K562 (cell line): ENCODE measurements around the gene DBNDD2. TPM values are rescaled to one million over a fixed set of nuclear protein-coding genes. Genes with fewer than 3 reads are reported as not detected.

Source experiments
- BACH1 ChIP-seq: fragments of 200-800 bp; sonication (Bioruptor generic); IDR thresholded peaks from 2 replicates; pipeline ENCODE4 v1.6.1; 2016; ENCODE audit warnings: missing genetic modification characterization, missing compliant biosample characterization
- CBX3 ChIP-seq, 2 experiments: IDR thresholded peaks; 1 replicate in 1 of 2; 2 replicates in 1 of 2; pipeline ENCODE4 v1.6.1; 2012; ENCODE audit warnings: inconsistent platforms in 2 of 2, low read length in 2 of 2, borderline replicate concordance in 1 of 2, control low read depth in 1 of 2
- ETV1 ChIP-seq: fragments of 450-650 bp; conservative IDR thresholded peaks from 2 replicates; pipeline ENCODE4 v1.6.1; 2016; ENCODE audit warnings: missing genetic modification characterization, control low read depth, low read depth, missing compliant biosample characterization
- FOXK2 ChIP-seq, 2 experiments: fragments of 450-650 bp; IDR thresholded peaks in 1 of 2; conservative IDR thresholded peaks in 1 of 2; 2 replicates each; pipeline ENCODE4 v1.6.1; 2016; ENCODE audit warnings: low read depth in 2 of 2, mild to moderate bottlenecking in 1 of 2
- HCFC1 ChIP-seq: IDR thresholded peaks from 2 replicates; pipeline ENCODE4 v1.6.1; 2012; ENCODE audit warnings: low read depth, low read length, improper control_type of control experiment
- KAT8 ChIP-seq: fragments of 450-650 bp; IDR thresholded peaks from 2 replicates; pipeline ENCODE4 v1.6.1; 2016; ENCODE audit warnings: low read depth, mild to moderate bottlenecking
- KDM5B ChIP-seq: fragments of 200-600 bp; sonication (generic); IDR thresholded peaks from 2 replicates; pipeline ENCODE4 v1.6.1; 2012; ENCODE audit warnings: low read depth, mild to moderate bottlenecking, moderate library complexity, low read length, control low read depth, inconsistent platforms; ENCODE audit not compliant: insufficient replicate concordance
- MXD1 ChIP-seq: fragments of 250-450 bp; sonication (Bioruptor Pico); IDR thresholded peaks from 2 replicates; pipeline ENCODE4 v1.8.0; 2021; ENCODE audit warnings: borderline replicate concordance, mild to moderate bottlenecking, moderate library complexity; ENCODE audit not compliant: poor library complexity, severe bottlenecking
- PHB ChIP-seq: fragments of 250-450 bp; sonication (Bioruptor Pico); IDR thresholded peaks from 2 replicates; pipeline ENCODE4 v1.5.0; 2021
- POLR2B ChIP-seq: fragments of 450-650 bp; IDR thresholded peaks from 2 replicates; pipeline ENCODE4 v1.6.1; 2018; ENCODE audit warnings: low read depth; ENCODE audit not compliant: partially characterized antibody
- SMAD3 ChIP-seq: fragments of 450-650 bp; formaldehyde crosslinking; conservative IDR thresholded peaks from 2 replicates; pipeline ENCODE4 v1.4.0; 2020; ENCODE audit warnings: mild to moderate bottlenecking
- ZBTB2 ChIP-seq: fragments of 450-650 bp; IDR thresholded peaks from 2 replicates; pipeline ENCODE4 v1.6.1; 2016; ENCODE audit warnings: antibody characterized with exemption
- polyA plus RNA-seq, 8 experiments: library from polyadenylated mRNA; depleted of rRNA in 4 of 8; stranded (reverse) in 5 of 8; unstranded in 3 of 8; fragments of >200 nt; fragmentation: Nextera tagmentation in 2 of 8; fragmentation: Illumina TruSeq in 1 of 8; extraction: Ambion mirVana in 2 of 8; extraction: Trizol in 1 of 8; gene quantifications; 2 replicates each; pipeline versions ENCODE4 v1.2.1 to v1.2.3, GENCODE V29; 2011 to 2014; ENCODE audit warnings: inconsistent platforms in 1 of 8, missing spikeins in 1 of 8
- total RNA-seq, 7 experiments: library from RNA; depleted of rRNA in 6 of 7; stranded (reverse); fragments of >200 nt in 6 of 7; fragmentation: Illumina TruSeq in 2 of 7; extraction: Trizol in 2 of 7; gene quantifications; 2 replicates each; pipeline versions ENCODE4 v1.2.1 to v1.2.3, GENCODE V29; 2011 to 2021; ENCODE audit warnings: low replicate concordance in 1 of 7

DBNDD2 gene
- total and polyA plus RNA-seq, 9 of the 15 experiments (the other 6 are each of a cell fraction or from before 2014, with no cell fraction given), result 12.8 to 64.0 (median 35.8) TPM

- TF ChIP-seq FOXK2 (conservative IDR thresholded peaks at IDR 0.05 in 1 of 2, IDR thresholded peaks at IDR 0.05 in 1 of 2; ENCODE audit: low read depth in 2 of 2) (peak; percentile 60 to 64; a peak in 3 of 4 replicates), ETV1 (peak; percentile 78), PHB (CRISPR knock-in tag) (peak; percentile 57; the same call in 1 of the 2 replicates), POLR2B (peak; percentile 93), HCFC1 (peak; percentile 68), SMAD3 (CRISPR knock-in tag) (no peak), MXD1 (CRISPR knock-in tag) (peak; percentile 26), BACH1 (tag) (no peak), KDM5B (peak; percentile 95), CBX3 (IDR thresholded peaks at IDR 0.05; ENCODE audit: borderline replicate concordance in 1 of 2, low read length in 2 of 2) (peak in 1 of 2 experiments; percentile 32; a peak in 1 of 3 replicates), KAT8 (0 out of 2 replicates have a peak, but pooled peaks have one; percentile 34), ZBTB2 (peak; percentile 87; the same call in 1 of the 2 replicates)
Measured at GRCh38 chr20:45415822-45416637, 7.9 kb downstream of the DBNDD2 start, which contains the start of gene PIGT (continued).
